Adrenal gland (tissue), 5 donors: ENCODE data around the gene CFAP73.

Experiments
- POLR2A ChIP-seq, 2 donors: fragments of 450-650 bp; IDR thresholded peaks; one replicate each; pipeline ENCODE4 v1.6.1; 2017; ENCODE audit warnings: antibody characterized with exemption in 2 of 2, mild to moderate bottlenecking in 2 of 2, moderate library complexity in 1 of 2
- TF ChIP-seq, protein P1 (sequence below), 6 experiments: fragments of 450-650 bp in 4 of 6; fragments of 200-600 bp in 2 of 6; sonication (generic) in 1 of 6; IDR thresholded peaks; 1 replicate in 5 of 6; 2 replicates in 1 of 6; pipeline versions ENCODE4 v1.5.1 to v1.8.0; 2016 to 2021; ENCODE audit warnings: antibody characterized with exemption in 6 of 6, mild to moderate bottlenecking in 2 of 6, moderate library complexity in 1 of 6
- donor health status: DM: no; HTN: no; CAD: no.

DNA sequence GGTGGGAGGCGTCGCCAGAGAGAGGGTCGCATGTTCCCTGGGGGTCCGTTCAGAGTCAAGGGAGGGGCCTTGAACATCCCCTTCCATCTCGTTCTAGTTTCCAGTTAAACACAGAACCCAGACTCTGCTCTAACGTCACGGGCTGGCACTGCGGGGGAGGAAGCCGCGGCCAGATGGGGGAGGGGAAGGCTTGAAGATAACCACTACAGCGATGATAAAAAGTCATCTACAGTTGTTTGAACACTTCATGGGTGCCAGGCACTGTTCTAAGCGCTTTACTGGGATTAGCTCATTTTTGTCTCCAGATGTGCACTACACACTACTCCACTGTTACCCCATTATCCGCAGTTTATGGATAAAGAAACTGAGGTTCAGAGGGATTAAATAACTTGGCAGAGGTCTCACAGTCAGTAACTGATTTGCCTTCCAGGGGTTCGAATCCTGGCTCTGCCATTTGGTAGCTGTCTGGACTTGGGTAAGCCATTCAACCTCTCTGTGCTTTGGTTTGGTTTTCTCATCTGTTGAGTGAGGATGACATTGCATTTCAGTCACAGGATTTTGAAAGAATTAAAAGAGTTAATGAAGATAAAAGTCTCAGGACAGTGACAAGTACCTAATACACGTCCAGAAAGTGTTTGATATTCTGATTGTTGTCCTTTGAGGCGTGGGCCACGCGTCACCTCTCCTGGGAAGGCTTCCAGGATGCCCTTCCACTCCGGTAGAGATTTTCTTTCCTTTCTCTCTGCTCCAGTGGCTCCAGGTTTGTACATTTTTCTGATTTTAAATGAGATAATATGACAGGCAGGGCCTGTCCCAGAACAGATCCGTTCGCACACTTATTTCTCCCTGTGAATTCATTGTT, 13.2 kb upstream of the CFAP73 start:
- TF ChIP-seq, protein P1, sequence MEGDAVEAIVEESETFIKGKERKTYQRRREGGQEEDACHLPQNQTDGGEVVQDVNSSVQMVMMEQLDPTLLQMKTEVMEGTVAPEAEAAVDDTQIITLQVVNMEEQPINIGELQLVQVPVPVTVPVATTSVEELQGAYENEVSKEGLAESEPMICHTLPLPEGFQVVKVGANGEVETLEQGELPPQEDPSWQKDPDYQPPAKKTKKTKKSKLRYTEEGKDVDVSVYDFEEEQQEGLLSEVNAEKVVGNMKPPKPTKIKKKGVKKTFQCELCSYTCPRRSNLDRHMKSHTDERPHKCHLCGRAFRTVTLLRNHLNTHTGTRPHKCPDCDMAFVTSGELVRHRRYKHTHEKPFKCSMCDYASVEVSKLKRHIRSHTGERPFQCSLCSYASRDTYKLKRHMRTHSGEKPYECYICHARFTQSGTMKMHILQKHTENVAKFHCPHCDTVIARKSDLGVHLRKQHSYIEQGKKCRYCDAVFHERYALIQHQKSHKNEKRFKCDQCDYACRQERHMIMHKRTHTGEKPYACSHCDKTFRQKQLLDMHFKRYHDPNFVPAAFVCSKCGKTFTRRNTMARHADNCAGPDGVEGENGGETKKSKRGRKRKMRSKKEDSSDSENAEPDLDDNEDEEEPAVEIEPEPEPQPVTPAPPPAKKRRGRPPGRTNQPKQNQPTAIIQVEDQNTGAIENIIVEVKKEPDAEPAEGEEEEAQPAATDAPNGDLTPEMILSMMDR (IDR thresholded peaks at IDR 0.05): no peak
- TF ChIP-seq POLR2A (IDR thresholded peaks at IDR 0.05): no peak
